Thyroid gland (tissue), 4 donors: ENCODE data around the gene MYORG.
A peak's percentile ranks its signal among the peaks of the same experiment; 100 is the strongest.

Source experiments
- CTCF ChIP-seq, 6 experiments: fragments of 200-600 bp in 3 of 6; fragments of 450-650 bp in 3 of 6; sonication (generic) in 3 of 6; IDR thresholded peaks; one replicate each; pipeline ENCODE4 v1.5.1; 2016 to 2019; ENCODE audit warnings: antibody characterized with exemption in 6 of 6, mild to moderate bottlenecking in 2 of 6, inconsistent platforms in 1 of 6, moderate library complexity in 1 of 6
- POLR2A ChIP-seq, 2 donors: fragments of 450-650 bp; IDR thresholded peaks; one replicate each; pipeline ENCODE4 v1.6.1; 2017; ENCODE audit warnings: antibody characterized with exemption in 2 of 2, mild to moderate bottlenecking in 2 of 2, moderate library complexity in 1 of 2

GRCh38 chr9:34375901-34376595, 650 bp downstream of the MYORG start:
- TF ChIP-seq CTCF (IDR thresholded peaks at IDR 0.05) = peak in 2 of 6 experiments; percentile 11 to 14
- no peak for TF ChIP-seq POLR2A (IDR thresholded peaks at IDR 0.05)
